Measurements from ENCODE around the gene S100A3. TPM values are rescaled to one million over a fixed set of nuclear protein-coding genes. Genes with fewer than 3 reads are reported as not detected.

S100A3 gene
- polyA plus RNA-seq, 1 donor from 2014 or later: not detected

Other genes with a start within 250 kb of the S100A3 start
- not detected in 2 replicates for gene PGLYRP3, start 236.3 kb downstream of the S100A3 start, polyA plus RNA-seq
- gene PGLYRP4, start 200.4 kb downstream of the S100A3 start, polyA plus RNA-seq: not detected in 2 replicates
- not detected in 2 replicates for gene S100A9, start 191.4 kb downstream of the S100A3 start, polyA plus RNA-seq
- not detected in 2 replicates for gene S100A12, start 173.6 kb downstream of the S100A3 start, polyA plus RNA-seq
- not detected in 2 replicates for gene S100A8, start 158.2 kb downstream of the S100A3 start, polyA plus RNA-seq
- 0.24 TPM in 1 of 2 replicates, not detected in the other for gene S100A7A, start 132.7 kb downstream of the S100A3 start, polyA plus RNA-seq
- gene S100A7, start 88.6 kb downstream of the S100A3 start, polyA plus RNA-seq: not detected in 2 replicates
- gene S100A6, start 13.3 kb downstream of the S100A3 start, polyA plus RNA-seq: not detected in 2 replicates
- gene S100A5, start 8.3 kb downstream of the S100A3 start, polyA plus RNA-seq: not detected in 2 replicates
- not detected in 2 replicates for gene S100A4, start 3.5 kb downstream of the S100A3 start, polyA plus RNA-seq
- not detected in 2 replicates for gene S100A2, start 16.6 kb upstream of the S100A3 start, polyA plus RNA-seq
- gene S100A16, start 63.9 kb upstream of the S100A3 start, polyA plus RNA-seq: not detected in 2 replicates
- not detected in 2 replicates for gene S100A14, start 67.1 kb upstream of the S100A3 start, polyA plus RNA-seq
- 2.0 and 2.1 TPM in 2 replicates for gene S100A13, start 78.2 kb upstream of the S100A3 start, polyA plus RNA-seq
- gene S100A1, start 79.2 kb upstream of the S100A3 start, polyA plus RNA-seq: not detected in 2 replicates
- 159 and 168 TPM in 2 replicates for gene CHTOP, start 84.8 kb upstream of the S100A3 start, polyA plus RNA-seq
- gene SNAPIN, start 109.4 kb upstream of the S100A3 start, polyA plus RNA-seq: 86.2 and 100.0 TPM in 2 replicates
- gene ILF2, start 121.7 kb upstream of the S100A3 start, polyA plus RNA-seq: 383 and 410 TPM in 2 replicates
- 0.18 and 0.45 TPM in 2 replicates for gene NPR1, start 129.4 kb upstream of the S100A3 start, polyA plus RNA-seq
- gene INTS3, start 178.8 kb upstream of the S100A3 start, polyA plus RNA-seq: 29.9 and 31.0 TPM in 2 replicates
- gene SLC27A3, start 226.1 kb upstream of the S100A3 start, polyA plus RNA-seq: 30.6 and 38.2 TPM in 2 replicates

Data from neural cell (in vitro differentiated cells).